Cardiac fibroblast (primary cell): ENCODE measurements around the gene NUDT6.
"Not testable (repeated sequence)": the region's sequence is repeated elsewhere in the genome, so short reads cannot be mapped to it uniquely, and the experiment has no call there.

Experiments used
- DNase-seq, 2 donors: peaks; one replicate each; pipeline versions ENCODE4 v3.0.0 to v3.0.0-alpha.2; 2010; ENCODE audit warnings: low read depth in 2 of 2
- H3K4me3 ChIP-seq, 2 donors: replicated peaks in 1 of 2; 1 replicate in 1 of 2; 2 replicates in 1 of 2; pipeline ENCODE4 v1.5.1; 2011; ENCODE audit warnings: low read depth in 2 of 2, low read length in 2 of 2, mild to moderate bottlenecking in 2 of 2, moderate library complexity in 1 of 2
- TF ChIP-seq, protein P1 (sequence below): IDR thresholded peaks from one replicate; pipeline ENCODE4 v1.5.1; 2011; ENCODE audit warnings: low read depth, mild to moderate bottlenecking, low read length, inconsistent platforms

Gene NUDT6

DNA sequence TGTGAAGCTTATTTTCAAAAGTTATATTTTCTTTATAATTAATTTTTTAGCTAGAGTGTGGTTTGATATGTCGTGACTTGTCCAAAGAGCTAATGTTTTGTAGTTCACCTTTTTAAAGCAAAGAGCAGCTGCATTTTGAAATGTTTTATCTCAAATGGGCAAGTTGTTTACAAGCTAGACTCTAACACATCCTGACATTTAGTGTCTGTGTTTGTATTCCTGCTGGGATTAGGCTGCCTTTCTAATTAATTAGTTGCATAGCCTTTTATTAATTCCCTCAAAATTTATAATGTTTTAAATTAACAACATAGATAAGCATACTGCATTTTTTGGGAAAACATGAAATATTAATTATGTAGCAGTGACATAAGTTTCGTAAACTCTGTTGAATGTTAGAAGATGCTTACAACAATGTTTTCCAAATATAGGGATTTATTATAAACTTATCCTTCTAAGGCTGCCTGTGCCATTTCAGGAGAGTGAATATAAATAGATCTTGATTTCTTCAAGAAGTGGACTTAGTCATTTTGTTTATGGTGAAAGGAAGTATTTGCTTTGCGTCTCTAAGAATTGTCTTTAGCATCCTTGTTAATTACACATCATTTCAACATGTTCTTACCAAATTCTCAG is 37.7 kb upstream of the NUDT6 start:
- TF ChIP-seq, protein P1, sequence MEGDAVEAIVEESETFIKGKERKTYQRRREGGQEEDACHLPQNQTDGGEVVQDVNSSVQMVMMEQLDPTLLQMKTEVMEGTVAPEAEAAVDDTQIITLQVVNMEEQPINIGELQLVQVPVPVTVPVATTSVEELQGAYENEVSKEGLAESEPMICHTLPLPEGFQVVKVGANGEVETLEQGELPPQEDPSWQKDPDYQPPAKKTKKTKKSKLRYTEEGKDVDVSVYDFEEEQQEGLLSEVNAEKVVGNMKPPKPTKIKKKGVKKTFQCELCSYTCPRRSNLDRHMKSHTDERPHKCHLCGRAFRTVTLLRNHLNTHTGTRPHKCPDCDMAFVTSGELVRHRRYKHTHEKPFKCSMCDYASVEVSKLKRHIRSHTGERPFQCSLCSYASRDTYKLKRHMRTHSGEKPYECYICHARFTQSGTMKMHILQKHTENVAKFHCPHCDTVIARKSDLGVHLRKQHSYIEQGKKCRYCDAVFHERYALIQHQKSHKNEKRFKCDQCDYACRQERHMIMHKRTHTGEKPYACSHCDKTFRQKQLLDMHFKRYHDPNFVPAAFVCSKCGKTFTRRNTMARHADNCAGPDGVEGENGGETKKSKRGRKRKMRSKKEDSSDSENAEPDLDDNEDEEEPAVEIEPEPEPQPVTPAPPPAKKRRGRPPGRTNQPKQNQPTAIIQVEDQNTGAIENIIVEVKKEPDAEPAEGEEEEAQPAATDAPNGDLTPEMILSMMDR = no peak
- H3K4me3 ChIP-seq = no peak overlapping the region
- peak; percentile 19 to 48 for DNase-seq

- no peak overlapping the region for H3K4me3 ChIP-seq
- TF ChIP-seq, protein P1 = no peak
- no peak for DNase-seq
Measured at GRCh38 chr4:122959441-122959840, 37.0 kb upstream of the NUDT6 start.

DNA sequence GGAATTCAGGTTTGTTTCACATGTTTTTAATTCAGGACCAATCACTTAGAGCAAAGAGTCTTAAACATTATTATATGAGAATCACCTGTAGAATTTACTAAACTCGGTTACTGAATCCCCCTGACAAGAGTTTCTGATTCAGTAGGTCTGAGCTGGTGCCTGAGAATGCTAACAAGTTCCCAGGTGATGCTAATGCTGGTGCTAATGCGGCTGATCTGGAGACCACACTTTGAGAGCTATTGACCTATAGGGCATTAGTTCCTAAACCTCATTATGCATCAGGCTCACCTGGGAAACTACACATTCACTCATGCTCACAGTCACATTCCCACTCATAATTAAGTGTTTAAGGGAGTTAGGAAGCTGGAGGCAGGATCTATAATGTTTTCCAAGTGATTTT is 36.1 kb upstream of the NUDT6 start:
- H3K4me3 ChIP-seq = no peak overlapping the region
- no peak for DNase-seq
- TF ChIP-seq, protein P1 = no peak

GRCh38 chr4:122953924-122954323 is 31.5 kb upstream of the NUDT6 start:
- TF ChIP-seq, protein P1 = no peak
- no peak for DNase-seq
- H3K4me3 ChIP-seq = no peak overlapping the region

GRCh38 chr4:122952028-122952427 is 29.6 kb upstream of the NUDT6 start:
- TF ChIP-seq, protein P1 = no peak
- DNase-seq = no peak
- H3K4me3 ChIP-seq = no peak overlapping the region

DNA sequence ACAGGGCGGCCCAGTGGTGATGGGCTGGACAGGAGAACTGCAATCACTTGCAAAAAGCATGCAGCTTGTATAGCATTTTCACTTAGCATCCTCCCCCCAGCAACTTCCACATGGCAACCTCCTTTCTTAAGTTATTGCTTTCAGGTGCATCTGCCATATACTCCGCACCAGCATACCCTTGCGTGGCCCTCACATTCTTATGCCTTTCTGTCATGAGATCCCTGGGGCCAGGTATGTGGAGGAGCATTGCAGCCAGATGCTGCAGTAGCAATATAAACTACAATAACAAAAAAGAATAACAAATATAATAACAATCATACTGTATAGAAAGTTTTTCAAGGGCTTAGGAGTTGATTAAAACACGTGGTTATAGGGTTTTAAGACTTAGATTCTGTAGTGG is 26.3 kb upstream of the NUDT6 start:
- TF ChIP-seq, protein P1 = no peak
- no peak for DNase-seq
- no peak overlapping the region for H3K4me3 ChIP-seq

DNA sequence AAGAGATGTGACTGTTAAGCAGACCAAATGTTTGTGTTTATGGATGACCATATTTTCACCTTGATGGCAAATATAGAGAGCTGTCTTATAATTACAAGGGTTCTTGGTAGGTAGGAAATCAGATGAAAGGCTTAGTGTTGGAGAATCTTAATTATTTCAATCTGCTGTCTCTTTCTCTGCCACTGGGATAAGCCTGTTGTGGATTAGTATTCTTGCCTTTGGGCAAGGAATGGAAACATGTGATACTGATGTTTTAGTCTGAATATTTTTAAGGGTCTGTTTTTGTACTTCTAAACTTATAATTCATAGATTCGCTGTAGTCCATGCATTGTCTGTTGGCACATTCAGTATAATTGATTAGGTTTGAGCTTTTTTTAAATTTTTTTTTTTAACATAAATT is 23.7 kb upstream of the NUDT6 start:
- TF ChIP-seq, protein P1 = no peak

DNA sequence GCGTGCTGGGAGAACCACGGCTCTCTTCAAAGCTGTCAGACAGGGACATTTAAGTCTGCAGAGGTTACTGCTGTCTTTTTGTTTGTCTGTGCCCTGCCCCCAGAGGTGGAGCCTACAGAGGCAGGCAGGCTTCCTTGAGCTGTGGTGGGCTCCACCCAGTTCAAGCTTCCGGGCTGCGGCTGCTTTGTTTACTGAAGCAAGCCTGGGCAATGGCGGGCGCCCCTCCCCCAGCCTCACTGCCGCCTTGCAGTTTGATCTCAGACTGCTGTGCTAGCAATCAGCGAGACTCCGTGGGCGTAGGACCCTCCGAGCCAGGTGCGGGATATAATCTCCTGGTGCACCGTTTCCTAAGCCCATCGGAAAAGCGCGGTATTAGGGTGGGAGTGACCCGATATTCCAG is 22.7 kb upstream of the NUDT6 start:
- DNase-seq, H3K4me3 ChIP-seq: not testable (repeated sequence)

More for the DNA sequence above, 23.7 kb upstream of the NUDT6 start:
- no peak overlapping the region for H3K4me3 ChIP-seq
- DNase-seq = no peak
